Endothelial cell of umbilical vein (primary cell): ENCODE data around the gene TATDN3. TPM values are rescaled to one million over a fixed set of nuclear protein-coding genes. Genes with fewer than 3 reads are reported as not detected.

ENCODE experiments used
- BruUV-seq: library from RNA; stranded (reverse); fragments of 400-500 nt; replicated peaks from 2 replicates; lab custom pipeline; 2021; lab: Mats Ljungman, UMichigan
- CTCF ChIA-PET: fragments of 300-600, 350-600 bp; sonication (Branson Sonifier 250); formaldehyde crosslinking; loops from one replicate; lab custom pipeline; 2021; ENCODE audit warnings: antibody characterized with exemption, inconsistent platforms; lab: Charles Lee
- POLR2A ChIA-PET: fragments of 300-600, 350-600 bp; sonication (Branson Sonifier 250); formaldehyde crosslinking; loops from one replicate; lab custom pipeline; 2021; ENCODE audit warnings: antibody characterized with exemption, inconsistent platforms; lab: Charles Lee
- DNase-seq: peaks from one replicate; pipeline ENCODE4 v3.0.0-alpha.2; 2011; ENCODE audit warnings: low read depth, low spot score
- FAIRE-seq: peaks from 2 replicates; lab custom pipeline; 2011; peaks lifted over from hg19 to GRCh38; lab: Jason Lieb, UNC
- H2AFZ ChIP-seq: 2 replicates; pipeline ENCODE4 v1.6.0; 2012; ENCODE audit warnings: low read depth, low read length, control low read depth, inconsistent platforms
- H3K27ac ChIP-seq: 2 replicates; pipeline ENCODE4 v1.5.1; 2011; ENCODE audit warnings: low read depth, mild to moderate bottlenecking, control low read depth, low read length, moderate library complexity; ENCODE audit not compliant: insufficient read depth
- H3K27me3 ChIP-seq, 2 experiments: 2 replicates each; pipeline versions ENCODE4 v1.6.0 to v1.6.1; 2011; ENCODE audit warnings: low read length in 2 of 2, mixed read lengths in 1 of 2; ENCODE audit not compliant: control insufficient read depth in 2 of 2, insufficient read depth in 2 of 2
- H3K36me3 ChIP-seq, 2 experiments: 2 replicates in 1 of 2; 3 replicates in 1 of 2; pipeline ENCODE4 v1.5.1; 2011; ENCODE audit warnings: low read length in 2 of 2, mild to moderate bottlenecking in 1 of 2, moderate library complexity in 1 of 2; ENCODE audit not compliant: control insufficient read depth in 2 of 2, insufficient read depth in 2 of 2; ENCODE audit errors: extremely low read depth in 1 of 2
- H3K4me1 ChIP-seq: 3 replicates; pipeline ENCODE4 v1.5.1; 2011; ENCODE audit warnings: mild to moderate bottlenecking, low read length; ENCODE audit not compliant: control insufficient read depth, insufficient read depth; ENCODE audit errors: extremely low read depth
- H3K4me2 ChIP-seq: 2 replicates; pipeline ENCODE4 v1.6.1; 2011; ENCODE audit warnings: low read length, control low read depth, mixed read lengths; ENCODE audit not compliant: insufficient read depth
- H3K4me3 ChIP-seq, 3 experiments: fragments of 200-600 bp in 1 of 3; sonication (generic), shearing (Covaris generic) in 1 of 3; replicated peaks in 1 of 3; 2 replicates each; pipeline ENCODE4 v1.5.1; 2011 to 2016; ENCODE audit warnings: control low read depth in 3 of 3, low read length in 3 of 3, mild to moderate bottlenecking in 2 of 3, inconsistent platforms in 1 of 3, low read depth in 1 of 3, moderate library complexity in 1 of 3; ENCODE audit not compliant: insufficient read depth in 1 of 3
- H3K79me2 ChIP-seq: 2 replicates; pipeline ENCODE4 v1.6.0; 2012; ENCODE audit warnings: low read length, inconsistent platforms; ENCODE audit not compliant: control insufficient read depth, insufficient read depth
- H3K9ac ChIP-seq: replicated peaks from 2 replicates; pipeline ENCODE3; 2011; ENCODE audit warnings: low read length, control low read depth; ENCODE audit not compliant: insufficient read depth; ENCODE audit errors: extremely low read depth
- H3K9me1 ChIP-seq: replicated peaks from 3 replicates; pipeline ENCODE4 v1.6.0; 2011; ENCODE audit warnings: mild to moderate bottlenecking, low read length; ENCODE audit not compliant: control insufficient read depth, insufficient read depth; ENCODE audit errors: extremely low read depth
- H3K9me3 ChIP-seq: replicated peaks from 2 replicates; pipeline ENCODE4 v1.5.1; 2012; ENCODE audit warnings: low read length, inconsistent platforms; ENCODE audit not compliant: control insufficient read depth, insufficient read depth
- H4K20me1 ChIP-seq: replicated peaks from 2 replicates; pipeline ENCODE3; 2011; ENCODE audit warnings: mild to moderate bottlenecking, low read length; ENCODE audit not compliant: control insufficient read depth, insufficient read depth; ENCODE audit errors: extremely low read depth
- CTCF ChIP-seq, 2 donors: IDR thresholded peaks; 1 replicate in 1 of 2; 2 replicates in 1 of 2; pipeline ENCODE4 v1.5.1; 2011; ENCODE audit warnings: low read length in 2 of 2, mild to moderate bottlenecking in 2 of 2, moderate library complexity in 2 of 2, control low read depth in 1 of 2, inconsistent platforms in 1 of 2, low read depth in 1 of 2; ENCODE audit not compliant: insufficient read depth in 1 of 2; ENCODE audit errors: extremely low read depth in 1 of 2
- EZH2 ChIP-seq: IDR thresholded peaks from 2 replicates; pipeline ENCODE4 v1.6.1; 2012; ENCODE audit warnings: borderline replicate concordance, low read depth, mild to moderate bottlenecking, moderate library complexity, low read length, inconsistent platforms; ENCODE audit not compliant: severe bottlenecking
- FOS ChIP-seq: IDR thresholded peaks from 2 replicates; pipeline ENCODE4 v1.6.1; 2011; ENCODE audit warnings: mild to moderate bottlenecking, low read length, moderate library complexity, borderline replicate concordance; ENCODE audit not compliant: insufficient read depth
- GATA2 ChIP-seq: IDR thresholded peaks from 2 replicates; pipeline ENCODE4 v1.7.0; 2011; ENCODE audit warnings: low read depth, mild to moderate bottlenecking, moderate library complexity, mixed read lengths, low read length; ENCODE audit not compliant: insufficient read length, insufficient read depth
- JUN ChIP-seq: IDR thresholded peaks from 2 replicates; pipeline ENCODE4 v1.6.1; 2011; ENCODE audit warnings: borderline replicate concordance, low read depth; ENCODE audit not compliant: insufficient read length, insufficient read depth
- MAX ChIP-seq: IDR thresholded peaks from 2 replicates; pipeline ENCODE4 v1.6.1; 2011; ENCODE audit not compliant: insufficient read depth, insufficient read length
- POLR2AphosphoS5 ChIP-seq: IDR thresholded peaks from 2 replicates; pipeline ENCODE4 v1.6.1; 2012; ENCODE audit warnings: low read depth, mild to moderate bottlenecking, control low read depth, low read length, moderate library complexity; ENCODE audit not compliant: insufficient read depth
- dilution Hi-C: fragments of 300-500 bp; cut with MboI; formaldehyde crosslinking; loops from one replicate; pipeline ENCODE4 v1.15.0; 2019; ENCODE audit warnings: low sequenced_read_pairs; ENCODE audit not compliant: extremely low pct_ligation_motif_present
- intact Hi-C: fragments of 100-400 bp; cut with micrococcal nuclease; formaldehyde crosslinking; loops from one replicate; pipeline ENCODE4 v1.10.0; 2022
- polyA plus RNA-seq, 4 experiments: library from polyadenylated mRNA; depleted of rRNA in 3 of 4; stranded (reverse) in 3 of 4; unstranded in 1 of 4; fragments of >200 nt; gene quantifications; 2 replicates each; pipeline versions ENCODE4 v1.2.1 to v1.2.3, GENCODE V29; 2011 to 2012; ENCODE audit warnings: missing spikeins in 1 of 4
- total RNA-seq: library from RNA; stranded (reverse); gene quantifications from 2 replicates; pipeline ENCODE4 v1.2.3, GENCODE V29; 2021

Gene TATDN3
- total and polyA plus RNA-seq, 2 donors (not counting 3 experiments of a cell fraction or from before 2014, with no cell fraction given): 4.3 to 8.0 TPM

GRCh38 chr1:212746546-212746945 lies 45.1 kb upstream of the TATDN3 start:
- ChIA-PET POLR2A (no interaction called here), CTCF (interaction anchor here (1.1 to 2.4 kb wide), 3 partner anchors 81 to 269 kb away, joined by 3 to 12 read pairs (median 4); no protein-coding TSS in a partner anchor)
- DNase-seq: no peak
- Histone ChIP-seq H4K20me1 (peaks cover 2% of the 10 kb centered on the region), H3K79me2 (no peaks in the 10 kb centered on the region), H3K9me3 (no peaks in the 10 kb centered on the region), H3K27me3 (no peaks in the 10 kb centered on the region), H3K9me1 (no peaks in the 10 kb centered on the region), H3K4me3 (no peak overlapping the region), H3K4me1 (no peaks in the 10 kb centered on the region), H3K36me3 (no peaks in the 10 kb centered on the region), H3K27ac (no peak overlapping the region), H3K9ac (no peak overlapping the region), H3K4me2 (no peak overlapping the region), H2AFZ (no peak overlapping the region)
- no TSS peak for BruUV-seq
- intact Hi-C loops: no loop called here
- TF ChIP-seq POLR2AphosphoS5 (no peak), GATA2 (no peak), MAX (no peak), FOS (no peak), JUN (no peak)
- FAIRE-seq: no peak
- dilution Hi-C loops: no loop called here

- FAIRE-seq: no peak
- Histone ChIP-seq H3K27me3 (no peaks in the 10 kb centered on the region), H3K4me2 (no peak overlapping the region), H3K79me2 (no peaks in the 10 kb centered on the region), H3K36me3 (no peaks in the 10 kb centered on the region), H3K4me1 (no peaks in the 10 kb centered on the region), H3K9me3 (no peaks in the 10 kb centered on the region), H3K4me3 (no peak overlapping the region), H3K9ac (no peak overlapping the region), H3K27ac (peak overlapping the region; percentile 13), H2AFZ (no peak overlapping the region), H3K9me1 (no peaks in the 10 kb centered on the region), H4K20me1 (peaks cover 2% of the 10 kb centered on the region)
- intact Hi-C loops (loop anchor here (1.0 to 2.0 kb wide), 5 partner anchors 33 to 273 kb away; partner anchors contain the start of gene FLVCR1), dilution Hi-C loops (no loop called here)
- TF ChIP-seq CTCF (IDR thresholded peaks at IDR 0.05; ENCODE audit: extremely low read depth in 1 of 2, insufficient read depth in 1 of 2, low read depth in 1 of 2, low read length in 2 of 2) (peak; percentile 68 to 79), EZH2 (no peak)
- ChIA-PET POLR2A (interaction anchor here (1.6 kb wide), 1 partner anchor 142 kb away, joined by 4 read pairs; the partner anchor contains the start of gene ATF3), CTCF (interaction anchor here (0.6 to 3.4 kb wide), 65 partner anchors 8 to 1281 kb away, joined by 3 to 65 read pairs (median 5); partner anchors contain the start of genes ATF3, BATF3, FLVCR1 and NSL1)
- BruUV-seq: no TSS peak
- peak; percentile 67 for DNase-seq
These were observed 41.7 kb upstream of the TATDN3 start for GRCh38 chr1:212749821-212750535.
